GM21529 (cell line): ENCODE data around the gene ASTE1.
"Not testable (repeated sequence)": the region's sequence is repeated elsewhere in the genome, so short reads cannot be mapped to it uniquely, and the experiment has no call there.

Source experiments
- ATAC-seq: cut with Tn5 transposase; IDR thresholded peaks from one replicate; pipeline ENCODE4 v1.9.1; 2021; ENCODE audit not compliant: unreplicated experiment

ASTE1 gene

GRCh38 chr3:131009698-131010097 lies 16.9 kb downstream of the ASTE1 start:
- no peak for ATAC-seq

DNA sequence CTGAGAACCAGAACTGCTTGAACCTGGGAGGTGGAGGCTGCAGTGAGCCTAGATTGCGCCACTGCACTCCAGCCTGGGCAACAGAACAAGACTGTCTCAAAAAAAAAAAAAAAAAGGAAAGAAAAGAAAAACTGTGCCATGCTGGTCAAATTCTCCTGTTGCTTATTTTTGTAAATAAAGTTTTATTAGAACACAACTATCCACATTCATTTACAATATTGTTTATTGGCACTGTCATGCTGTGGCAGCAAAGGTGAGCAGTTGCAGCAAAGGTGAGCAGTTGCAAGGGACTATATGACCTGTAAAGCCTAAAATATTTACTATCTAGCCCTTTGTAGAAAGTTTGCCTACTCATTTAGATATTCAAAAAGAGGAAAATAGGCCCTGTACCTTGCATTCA lies 18.3 kb downstream of the ASTE1 start:
- no peak for ATAC-seq

DNA sequence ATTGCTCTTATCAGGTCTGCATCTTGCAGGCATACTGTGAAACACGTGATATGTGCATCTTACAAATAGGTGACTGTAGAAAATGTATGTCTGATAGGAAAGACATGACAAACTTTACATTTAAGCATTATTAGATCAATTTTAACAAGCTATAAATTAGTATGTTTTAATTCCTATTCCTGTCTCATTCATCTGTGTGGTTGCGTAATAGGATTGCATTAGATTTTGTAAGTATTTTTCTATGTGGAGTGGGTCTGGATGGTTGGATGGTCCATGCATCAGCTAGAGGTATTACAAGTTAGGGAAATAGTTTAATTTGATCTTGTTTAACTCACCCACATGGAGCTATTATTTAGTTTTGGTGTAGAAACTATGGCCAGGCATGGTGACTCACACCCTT lies 18.8 kb downstream of the ASTE1 start:
- ATAC-seq: no peak

- no peak for ATAC-seq
Measured at GRCh38 chr3:131007256-131007655, 19.4 kb downstream of the ASTE1 start.

DNA sequence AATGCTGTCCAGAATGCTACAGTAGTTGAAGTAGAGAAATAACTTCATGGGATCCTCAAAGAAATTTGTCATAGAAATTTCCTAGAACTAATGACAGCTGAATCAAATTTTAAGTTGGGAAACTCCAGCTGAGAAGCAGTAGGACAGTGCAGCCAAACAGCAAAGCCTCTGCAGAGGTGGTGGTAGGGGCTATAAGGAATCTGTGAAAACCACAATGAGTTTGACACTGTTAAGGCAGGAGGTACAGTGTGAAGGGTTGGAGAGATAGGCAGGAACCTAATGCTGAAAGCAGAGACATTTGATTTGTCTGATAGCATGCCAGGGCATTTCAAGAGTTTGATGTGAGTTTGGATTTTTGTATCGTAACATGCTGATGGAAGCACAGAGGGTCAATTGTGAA lies 22.0 kb downstream of the ASTE1 start:
- ATAC-seq: no peak

DNA sequence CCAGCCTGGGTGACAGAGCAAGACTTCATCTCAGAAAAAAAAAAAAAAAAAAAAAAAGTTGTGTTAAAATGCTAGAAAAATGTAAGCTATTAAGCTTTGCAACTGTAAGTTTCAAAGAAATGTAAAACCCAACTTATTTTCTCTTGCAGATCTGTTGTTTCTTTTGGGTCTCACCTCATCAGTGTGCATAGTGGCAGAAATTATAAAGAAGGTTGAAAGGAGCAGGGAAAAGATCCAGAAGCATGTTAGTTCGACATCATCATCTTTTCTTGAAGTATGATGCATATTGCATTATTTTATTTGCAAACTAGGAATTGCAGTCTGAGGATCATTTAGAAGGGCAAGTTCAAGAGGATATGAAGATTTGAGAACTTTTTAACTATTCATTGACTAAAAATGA lies 25.6 kb downstream of the ASTE1 start:
- ATAC-seq: no peak

- no peak for ATAC-seq
Measured at GRCh38 chr3:130997289-130997688, 29.3 kb downstream of the ASTE1 start.

- no peak for ATAC-seq
Measured at GRCh38 chr3:130992344-130992743, 34.3 kb downstream of the ASTE1 start.

DNA sequence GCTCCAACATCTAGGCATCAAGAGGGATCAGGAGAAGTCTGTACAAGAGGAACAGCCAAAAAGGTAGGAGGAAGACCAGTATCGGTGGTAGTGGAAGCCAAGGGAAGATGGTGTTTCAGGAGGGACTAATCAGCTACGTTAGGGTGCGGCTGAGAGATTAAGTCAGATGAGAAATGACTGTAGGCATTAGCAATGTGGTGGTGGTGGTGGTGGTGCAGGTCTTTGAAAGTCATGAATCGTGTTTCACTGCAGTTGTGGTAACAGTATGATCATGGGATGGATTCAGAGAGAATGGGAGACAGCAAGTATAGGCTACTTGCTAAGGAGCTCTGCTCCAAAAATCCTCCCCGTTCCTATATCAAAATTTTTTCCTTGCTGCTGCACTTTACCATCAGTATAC lies 35.5 kb downstream of the ASTE1 start:
- no peak for ATAC-seq

DNA sequence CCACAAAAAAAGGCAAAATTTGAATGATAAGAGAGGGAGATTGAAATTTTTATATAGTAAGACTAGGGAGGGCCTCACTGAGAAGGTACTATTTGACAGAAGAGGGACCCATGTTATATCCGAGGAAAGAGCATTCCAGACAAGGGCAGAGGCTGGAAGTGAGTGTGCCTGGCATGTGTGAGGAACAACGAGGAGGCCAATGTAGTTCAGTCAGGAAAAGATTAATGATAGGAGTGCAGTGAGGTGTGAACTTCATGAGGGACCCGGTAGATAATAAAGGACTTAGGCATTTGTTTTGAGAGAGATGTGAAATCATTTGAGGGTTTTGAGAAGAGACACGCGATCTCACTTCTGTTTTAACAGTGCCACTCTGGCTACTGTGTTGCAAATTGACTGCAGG lies 36.3 kb downstream of the ASTE1 start:
- no peak for ATAC-seq

DNA sequence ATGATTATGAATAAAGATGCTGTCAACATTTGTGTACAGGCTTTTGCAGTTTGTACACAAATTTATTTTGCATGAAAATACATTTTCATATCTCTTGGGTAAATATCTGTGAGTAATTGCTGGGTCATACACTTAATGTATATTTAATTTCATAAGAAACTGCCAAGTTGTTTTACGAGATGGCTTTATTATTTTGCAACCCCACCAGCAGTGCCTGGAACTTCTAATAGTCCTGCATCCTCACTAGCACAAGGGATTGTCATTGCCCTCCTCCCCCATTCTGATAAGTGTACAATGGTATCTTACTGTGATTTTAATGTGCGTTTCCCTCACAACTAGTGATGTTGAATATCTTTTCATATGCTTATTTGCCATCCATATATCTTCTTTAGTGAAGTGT lies 45.2 kb downstream of the ASTE1 start:
- ATAC-seq: no peak

DNA sequence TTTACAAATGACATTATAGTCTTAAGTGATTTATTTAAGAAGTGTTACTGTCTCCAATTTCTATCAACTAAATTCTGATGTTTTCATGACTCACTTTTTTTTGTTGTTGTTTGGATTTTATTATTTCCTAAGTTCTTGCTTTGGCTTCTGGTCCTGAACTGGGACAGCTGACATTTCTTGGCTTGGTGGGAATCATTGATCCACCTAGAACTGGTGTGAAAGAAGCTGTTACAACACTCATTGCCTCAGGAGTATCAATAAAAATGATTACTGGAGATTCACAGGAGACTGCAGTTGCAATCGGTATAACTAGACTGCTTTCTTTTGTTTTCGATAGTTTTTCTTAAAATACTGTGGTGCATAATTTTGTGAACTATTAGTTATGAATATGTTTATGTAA lies 47.5 kb downstream of the ASTE1 start:
- no peak for ATAC-seq

GRCh38 chr3:130976706-130977105 lies 49.9 kb downstream of the ASTE1 start:
- ATAC-seq: no peak

- no peak for ATAC-seq
Measured at GRCh38 chr3:130975251-130975650, 51.4 kb downstream of the ASTE1 start.

DNA sequence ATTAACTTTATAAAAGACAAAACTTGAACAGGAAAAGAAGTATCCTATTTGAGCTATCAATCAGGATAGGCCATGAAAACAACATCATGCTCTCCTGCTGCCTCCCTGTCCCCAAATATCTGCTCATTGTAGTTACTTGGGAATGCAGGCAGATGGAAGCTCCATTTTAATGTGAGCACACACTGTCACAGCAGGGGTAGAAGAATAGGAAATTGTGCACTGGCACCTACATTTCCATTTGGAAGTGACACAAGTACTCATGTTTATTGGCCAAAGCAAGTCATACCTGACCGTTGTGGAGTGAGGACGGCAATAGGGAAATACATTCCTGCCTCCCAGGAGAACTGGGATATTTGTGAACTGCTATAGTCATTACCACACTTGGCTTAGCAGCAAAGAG lies 52.4 kb downstream of the ASTE1 start:
- ATAC-seq: no peak

DNA sequence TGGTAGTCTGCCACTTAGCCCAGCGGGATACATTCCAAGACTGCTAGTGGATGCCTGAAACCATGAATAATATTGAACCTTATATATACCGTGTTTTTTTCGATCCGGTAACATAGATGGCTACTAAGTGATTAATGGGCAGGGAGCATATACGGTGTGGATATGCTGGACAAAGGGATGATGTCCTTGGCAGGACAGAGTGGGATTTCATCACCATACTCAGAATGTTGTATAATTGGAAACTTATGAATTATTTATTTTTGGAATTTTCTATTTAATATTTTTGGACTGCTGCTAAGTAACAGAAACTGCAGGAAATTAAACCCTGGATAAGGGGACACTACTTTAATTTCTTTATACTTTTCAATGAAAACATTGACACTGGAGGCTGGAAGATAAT lies 53.2 kb downstream of the ASTE1 start:
- ATAC-seq: no peak

GRCh38 chr3:130972592-130972991 lies 54.0 kb downstream of the ASTE1 start:
- not testable (repeated sequence) for ATAC-seq

GRCh38 chr3:130971208-130971607 lies 55.4 kb downstream of the ASTE1 start:
- no peak for ATAC-seq

DNA sequence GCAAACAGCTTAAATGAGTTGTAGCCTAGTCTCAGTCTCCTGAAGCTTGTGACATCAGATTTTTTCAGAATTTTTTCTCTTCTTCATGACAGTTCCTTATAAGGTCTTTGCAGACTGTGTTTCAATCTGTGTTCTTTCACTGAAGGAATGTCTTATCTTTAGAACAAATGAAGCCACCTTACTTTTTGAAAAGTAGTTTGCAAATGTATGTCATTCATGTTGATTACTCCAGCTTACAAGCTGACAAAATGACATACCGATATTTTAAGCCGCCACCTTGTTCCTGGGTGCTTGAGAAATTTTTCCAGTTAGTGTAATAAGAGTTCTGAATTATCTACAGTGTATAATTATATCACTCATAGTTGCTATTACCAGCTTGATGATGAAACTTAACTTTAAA lies 57.0 kb downstream of the ASTE1 start:
- no peak for ATAC-seq

GRCh38 chr3:130968221-130968620 lies 58.4 kb downstream of the ASTE1 start:
- ATAC-seq: no peak

- no peak for ATAC-seq
Measured at GRCh38 chr3:130967281-130967680, 59.3 kb downstream of the ASTE1 start.

DNA sequence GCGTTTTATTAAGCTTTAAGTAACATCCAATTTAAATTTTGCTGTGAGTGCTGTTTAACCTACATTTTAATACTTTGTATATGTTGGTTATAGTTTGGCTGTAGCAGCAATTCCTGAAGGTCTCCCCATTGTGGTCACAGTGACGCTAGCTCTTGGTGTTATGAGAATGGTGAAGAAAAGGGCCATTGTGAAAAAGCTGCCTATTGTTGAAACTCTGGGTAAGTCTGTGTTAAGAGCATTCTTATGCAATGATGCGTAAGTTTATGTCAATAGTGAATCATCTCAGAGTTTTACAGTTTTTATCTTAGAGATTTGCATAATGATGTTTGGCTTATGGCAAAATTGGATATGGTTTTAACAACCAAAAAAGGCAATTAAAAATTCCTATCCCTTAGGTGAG lies 62.7 kb downstream of the ASTE1 start:
- ATAC-seq: no peak
